HG03039 (cell line): Measurements from ENCODE around the gene NADSYN1.

Source experiments
- ATAC-seq: cut with Tn5 transposase; IDR thresholded peaks from one replicate; pipeline ENCODE4 v1.9.1; 2021; ENCODE audit warnings: mild to moderate bottlenecking, moderate library complexity; ENCODE audit not compliant: unreplicated experiment

The NADSYN1 gene

GRCh38 chr11:71490044-71490730 lies 37.2 kb downstream of the NADSYN1 start:
- no peak for ATAC-seq

- no peak for ATAC-seq
These were observed 37.9 kb downstream of the NADSYN1 start for GRCh38 chr11:71490731-71491390.

DNA sequence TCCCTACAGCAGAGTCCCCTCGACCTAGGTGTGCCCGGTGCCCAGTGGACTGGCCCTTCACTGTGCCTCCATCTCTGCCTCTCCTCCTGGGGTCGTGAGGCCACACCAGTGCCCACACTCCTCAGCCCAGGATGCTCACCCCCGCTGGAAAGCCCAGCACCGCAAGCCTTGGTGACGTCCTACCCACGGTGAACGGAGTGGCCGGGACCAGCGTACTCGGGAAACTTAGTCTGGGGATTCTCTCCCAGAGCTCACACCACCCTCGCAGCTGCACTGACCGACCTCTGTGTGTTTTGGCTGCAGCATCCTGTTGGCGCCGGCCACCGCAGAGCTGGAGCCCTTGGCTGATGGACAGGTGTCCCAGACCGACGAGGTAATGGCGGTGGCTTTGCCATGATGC lies 38.5 kb downstream of the NADSYN1 start:
- no peak for ATAC-seq

DNA sequence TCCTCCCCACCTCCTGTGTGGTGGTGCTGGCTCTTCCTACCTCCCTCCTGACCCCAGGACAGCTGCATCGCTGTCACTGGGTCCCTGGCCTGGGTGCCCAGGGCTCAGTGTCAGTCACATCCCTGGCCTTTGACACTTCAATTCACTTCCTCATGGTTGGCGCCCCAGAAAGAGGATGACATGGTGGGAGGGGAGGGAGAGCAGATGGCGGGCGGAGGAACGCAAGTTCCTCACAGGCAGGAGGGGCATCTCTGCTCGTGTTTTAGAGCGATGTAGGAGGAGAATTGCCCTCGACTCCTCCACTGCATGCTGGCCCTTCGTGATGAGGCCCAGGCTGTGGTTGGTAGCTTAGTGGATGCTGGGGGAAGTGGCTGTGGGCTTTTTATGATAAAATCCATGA lies 38.9 kb downstream of the NADSYN1 start:
- no peak for ATAC-seq

GRCh38 chr11:71495286-71496230 lies 42.6 kb downstream of the NADSYN1 start:
- no peak for ATAC-seq

DNA sequence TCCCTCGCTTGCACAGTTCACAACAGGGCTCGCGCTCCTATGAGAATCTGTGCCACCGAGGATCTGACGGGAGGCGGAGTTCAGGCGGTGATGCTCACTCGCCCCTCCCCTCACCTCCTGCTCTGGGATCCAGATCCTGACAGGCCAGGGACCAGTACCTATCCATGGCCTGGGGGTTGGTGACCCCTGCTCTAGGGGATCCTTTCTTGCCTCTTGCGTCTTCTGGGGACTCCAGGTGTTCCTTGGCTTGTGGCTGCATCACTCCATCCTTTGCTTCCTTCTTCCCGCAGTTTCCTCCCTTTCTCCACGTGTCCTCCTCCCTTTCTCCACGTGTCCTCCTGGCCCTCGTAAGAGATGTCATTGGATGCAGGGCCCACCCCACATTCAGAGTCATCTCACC lies 43.4 kb downstream of the NADSYN1 start:
- ATAC-seq: no peak

DNA sequence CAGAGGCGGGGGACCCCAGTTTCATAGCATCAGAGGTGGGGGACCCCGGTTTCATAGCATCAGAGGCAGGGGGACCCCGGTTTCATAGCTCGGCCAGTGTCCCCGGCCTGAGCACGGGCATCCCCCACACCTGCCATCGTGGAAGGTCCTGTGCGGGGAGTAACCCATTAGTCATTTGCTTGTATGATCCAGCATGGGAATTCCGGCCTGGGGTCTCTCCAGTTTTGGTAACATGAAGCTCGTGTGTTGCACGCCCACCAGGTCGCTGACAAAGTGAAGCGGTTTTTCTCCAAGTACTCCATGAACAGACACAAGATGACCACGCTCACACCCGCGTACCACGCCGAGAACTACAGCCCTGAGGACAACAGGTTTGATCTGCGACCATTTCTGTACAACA lies 45.1 kb downstream of the NADSYN1 start:
- ATAC-seq: no peak

- no peak for ATAC-seq
These were observed 46.1 kb downstream of the NADSYN1 start for GRCh38 chr11:71499125-71499524.

- ATAC-seq: no peak
These were observed 46.5 kb downstream of the NADSYN1 start for GRCh38 chr11:71499546-71499945.

- ATAC-seq: no peak
These were observed 47.6 kb downstream of the NADSYN1 start for GRCh38 chr11:71500601-71501021.

DNA sequence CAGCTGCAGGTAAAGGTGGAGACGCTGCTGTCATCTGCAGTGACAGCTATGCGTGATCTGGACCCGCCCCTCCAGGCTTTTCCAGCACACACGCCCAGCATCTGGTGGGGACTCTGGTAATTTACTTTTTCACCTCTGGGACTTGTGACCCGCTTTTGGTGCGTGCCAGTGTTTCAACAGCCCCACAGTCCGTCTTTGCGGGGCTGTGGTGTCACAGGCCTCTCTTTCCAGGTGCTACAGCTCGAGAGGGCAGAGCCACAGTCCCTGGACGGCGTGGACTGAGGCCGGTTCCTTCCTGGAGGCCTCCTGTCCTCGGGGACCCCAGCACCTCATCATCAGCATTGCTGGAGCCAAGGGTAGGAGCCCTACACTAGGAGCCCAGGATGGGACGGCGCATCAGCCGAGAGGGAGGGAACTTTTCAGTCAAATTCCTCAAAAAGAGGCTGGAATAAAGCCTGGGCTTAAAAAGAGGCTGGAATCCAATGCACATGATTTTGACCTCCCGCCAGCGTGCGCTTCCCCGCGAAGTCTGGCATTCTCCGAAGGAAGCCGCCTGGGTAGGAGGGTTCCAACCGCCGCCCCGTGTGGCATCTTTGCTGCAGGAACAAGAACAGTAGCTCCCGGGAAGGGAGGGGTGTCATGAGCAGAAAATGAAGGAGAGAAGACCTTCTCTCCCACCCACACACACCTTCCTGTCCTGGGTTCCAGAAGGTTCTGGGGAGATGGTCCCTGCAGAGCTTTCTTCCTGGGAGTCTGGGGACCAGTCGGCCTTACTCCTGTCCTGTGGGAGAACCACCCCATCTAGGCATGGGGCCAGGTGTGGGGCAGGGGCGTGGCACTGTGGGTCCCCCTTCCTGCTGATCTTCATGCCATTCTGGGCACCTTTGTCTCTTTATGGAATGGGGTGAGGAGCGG lies 48.3 kb downstream of the NADSYN1 start:
- ATAC-seq: no peak

- no peak for ATAC-seq
These were observed 49.0 kb downstream of the NADSYN1 start for GRCh38 chr11:71502026-71502425.

DNA sequence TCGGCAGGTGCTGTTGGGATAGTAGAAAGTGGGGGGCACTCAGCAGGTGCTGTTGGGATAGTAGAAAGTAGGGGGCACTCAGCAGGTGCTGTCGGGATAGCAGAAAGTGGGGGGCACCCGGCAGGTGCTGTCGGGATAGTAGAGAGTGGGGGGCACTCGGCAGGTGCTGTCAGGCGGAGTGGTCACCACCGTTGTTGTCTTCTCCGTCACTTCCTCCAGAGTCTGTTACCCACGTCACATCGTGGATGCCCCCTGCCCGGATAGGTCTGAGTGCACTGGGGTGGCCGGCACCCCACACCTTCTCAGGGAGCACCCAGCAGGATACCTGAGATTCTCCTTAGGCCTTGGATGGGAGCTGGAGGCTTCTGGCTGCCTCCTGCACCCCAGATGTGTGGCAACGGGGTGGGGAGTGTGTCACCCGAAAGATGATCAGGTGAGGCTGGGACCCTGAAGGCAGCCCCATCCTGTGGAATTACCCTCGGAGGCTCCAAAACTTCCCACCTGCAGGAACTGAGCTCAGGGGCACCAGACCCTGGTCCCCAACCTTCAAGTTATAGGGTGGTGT lies 50.0 kb downstream of the NADSYN1 start:
- ATAC-seq: no peak

- no peak for ATAC-seq
These were observed 51.5 kb downstream of the NADSYN1 start for GRCh38 chr11:71504531-71504930.

DNA sequence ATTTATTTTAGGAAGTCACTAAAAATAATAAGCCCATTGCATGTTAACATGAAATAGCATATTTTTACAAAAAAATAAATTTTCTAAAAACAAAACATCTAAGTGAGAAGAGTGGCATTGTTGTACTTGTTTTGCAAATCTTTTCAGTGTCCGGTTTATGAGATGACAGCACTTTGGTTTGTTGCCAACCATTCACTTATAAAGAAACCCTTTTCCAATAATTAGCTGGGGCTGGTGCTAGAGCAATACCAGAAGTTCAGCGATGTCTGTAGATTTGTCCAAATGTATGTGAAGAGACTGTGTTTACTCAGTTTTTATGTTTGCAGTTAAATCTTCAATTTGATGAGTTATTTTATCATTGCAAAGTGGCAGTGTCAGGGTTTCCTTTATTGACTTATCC lies 52.0 kb downstream of the NADSYN1 start:
- no peak for ATAC-seq

GRCh38 chr11:71505781-71506180 lies 52.8 kb downstream of the NADSYN1 start:
- no peak for ATAC-seq

GRCh38 chr11:71507102-71507501 lies 54.1 kb downstream of the NADSYN1 start:
- no peak for ATAC-seq

DNA sequence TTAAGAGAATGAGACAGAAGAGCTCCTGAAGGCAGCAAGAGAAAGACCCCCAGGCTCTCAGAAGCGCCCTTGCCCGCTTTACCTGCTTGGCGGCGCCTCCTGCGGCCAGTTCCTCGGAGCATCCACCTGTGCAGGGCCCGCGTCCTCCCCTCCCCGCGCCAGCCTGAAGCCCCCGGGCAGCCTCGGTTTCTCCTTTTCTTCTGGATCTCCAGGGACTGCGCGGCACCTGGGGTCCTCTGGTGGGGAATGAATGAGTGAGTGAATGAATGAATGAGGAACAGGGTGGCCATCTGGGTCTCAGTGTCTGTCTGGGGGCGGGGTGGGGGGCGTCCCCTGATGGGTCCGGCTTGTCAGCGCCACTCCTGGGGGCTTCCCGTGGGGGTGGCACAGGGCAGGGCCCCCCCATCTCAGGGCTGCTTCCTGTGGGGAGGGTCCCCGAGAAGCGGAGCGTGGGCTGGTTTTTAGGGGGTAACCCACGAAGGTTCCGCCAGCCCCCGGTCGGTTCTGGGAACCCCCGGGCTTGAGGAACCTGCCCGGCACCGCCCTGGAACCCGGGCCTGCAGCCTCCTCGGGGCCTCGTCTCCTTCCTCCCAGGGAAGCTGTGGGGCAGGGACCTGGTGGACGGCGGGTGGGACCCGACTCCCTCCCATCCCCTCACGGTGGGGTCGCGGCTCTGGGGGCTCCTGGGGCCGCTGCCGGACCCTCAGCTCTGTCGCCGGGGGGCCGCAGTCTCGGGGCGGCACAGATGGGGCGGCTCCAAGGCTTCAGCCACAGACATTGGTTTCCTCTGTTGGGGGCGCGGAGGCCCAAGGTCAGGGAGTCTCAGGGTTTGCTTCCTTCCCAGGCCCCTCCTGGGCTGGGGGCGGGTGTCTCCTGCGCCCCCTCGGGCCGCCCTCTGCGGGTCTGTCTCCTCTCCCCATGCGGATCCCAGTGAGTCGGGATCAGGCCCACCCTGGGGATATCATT lies 65.8 kb downstream of the NADSYN1 start:
- ATAC-seq: no peak

- ATAC-seq: no peak
These were observed 66.5 kb downstream of the NADSYN1 start for GRCh38 chr11:71519546-71519945.
